Stimulated activated CD8-positive, alpha-beta memory T cell treated with anti-CD3 and anti-CD28 coated beads, Interleukin-2, amount 100 ng/mL, for 1 hour (primary cell): ENCODE data around the gene CCDC38.

ENCODE experiments used
- DNase-seq, 2 donors: peaks; one replicate each; pipeline ENCODE4 v3.0.0-alpha.2; 2020; ENCODE audit warnings: low read depth in 2 of 2

Gene CCDC38

DNA sequence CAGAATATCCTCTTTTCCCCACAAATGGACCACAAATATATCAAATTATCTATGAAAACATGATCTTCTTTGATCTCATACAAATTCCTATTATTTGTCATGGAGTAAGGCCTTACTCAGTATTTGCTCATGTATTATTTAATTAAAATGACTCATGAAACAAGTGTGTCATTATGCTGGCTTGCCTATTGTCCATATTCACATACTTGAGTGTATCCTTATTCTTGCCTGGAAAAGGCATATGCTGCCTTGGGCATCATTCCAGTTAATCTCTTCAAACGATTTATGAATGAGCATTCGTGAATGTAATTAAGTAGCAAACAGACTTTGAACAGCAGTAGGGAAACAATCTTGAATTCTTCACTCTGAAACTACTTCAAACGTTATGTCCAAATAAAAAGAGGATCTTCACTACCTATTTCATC lies 106.2 kb downstream of the CCDC38 start:
- DNase-seq: no peak

DNA sequence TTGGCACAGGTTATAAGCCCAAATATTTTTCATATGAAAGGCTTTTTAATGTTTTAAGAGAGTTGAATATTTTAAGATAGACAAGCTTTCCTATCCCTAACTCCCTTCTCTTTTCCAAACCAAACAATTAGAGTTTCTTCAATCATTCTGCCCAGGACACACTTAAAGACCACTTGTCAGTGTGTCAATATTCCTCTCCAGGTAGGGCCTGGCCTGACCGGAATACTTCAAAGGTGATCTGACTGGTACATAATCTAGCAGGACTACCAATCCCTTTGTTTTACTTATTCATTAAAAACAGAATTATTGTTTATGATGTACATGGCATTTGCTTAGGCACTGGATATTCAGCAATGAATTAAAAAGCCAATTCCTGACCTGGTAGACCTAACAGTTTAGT lies 107.8 kb downstream of the CCDC38 start:
- DNase-seq: no peak

DNA sequence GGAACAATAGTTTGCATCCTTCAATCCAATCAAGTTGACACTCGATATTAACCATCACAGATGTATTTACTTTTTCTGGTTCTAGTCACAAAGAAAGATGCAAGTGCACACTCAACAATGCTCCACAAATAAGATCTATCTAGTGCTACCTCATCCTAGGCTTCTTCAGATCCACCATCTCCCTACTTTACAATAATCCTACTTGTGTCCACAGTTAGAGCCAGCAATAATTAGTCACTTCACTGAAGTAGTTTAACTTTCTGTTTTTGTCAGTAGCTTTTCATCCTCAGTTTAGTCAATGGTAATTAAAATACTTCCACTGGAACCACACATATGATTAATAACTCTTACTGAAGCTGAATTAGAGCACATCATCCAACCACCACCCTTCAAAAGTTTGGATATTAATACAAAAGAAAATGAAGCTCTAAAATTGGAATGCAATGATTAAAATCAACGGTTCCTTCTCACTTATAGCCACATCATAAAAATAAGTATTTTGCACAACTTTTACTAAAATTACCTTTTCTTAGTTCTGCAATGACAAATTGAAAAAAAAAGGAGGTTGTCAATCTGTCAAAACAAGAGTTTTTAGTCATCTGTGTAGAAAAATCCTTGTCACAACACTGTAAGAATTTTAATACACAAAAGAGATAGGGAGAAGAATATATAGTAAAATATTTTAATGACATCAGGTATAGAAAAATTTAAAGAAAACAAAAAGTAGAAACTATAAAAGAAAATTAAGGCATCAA lies 111.9 kb downstream of the CCDC38 start:
- DNase-seq: no peak

DNA sequence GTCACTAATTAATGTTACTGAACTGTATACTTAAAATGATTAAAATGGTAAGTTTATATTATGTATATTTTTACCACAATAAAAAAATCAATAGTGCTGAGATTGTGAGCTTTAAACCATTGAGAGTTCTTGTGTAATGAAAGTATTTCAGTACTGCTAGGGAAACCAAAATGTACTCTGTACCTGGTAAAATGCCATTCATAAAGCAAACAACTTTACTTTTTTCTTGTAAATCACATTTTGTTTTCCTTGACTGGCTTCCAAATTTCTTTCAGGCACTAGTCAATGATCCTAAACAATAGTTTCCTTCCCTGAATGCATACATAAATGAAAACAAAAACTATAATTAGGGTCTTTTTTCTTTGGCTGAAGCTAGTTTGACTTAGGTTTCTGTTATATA lies 113.0 kb downstream of the CCDC38 start:
- no peak for DNase-seq

DNA sequence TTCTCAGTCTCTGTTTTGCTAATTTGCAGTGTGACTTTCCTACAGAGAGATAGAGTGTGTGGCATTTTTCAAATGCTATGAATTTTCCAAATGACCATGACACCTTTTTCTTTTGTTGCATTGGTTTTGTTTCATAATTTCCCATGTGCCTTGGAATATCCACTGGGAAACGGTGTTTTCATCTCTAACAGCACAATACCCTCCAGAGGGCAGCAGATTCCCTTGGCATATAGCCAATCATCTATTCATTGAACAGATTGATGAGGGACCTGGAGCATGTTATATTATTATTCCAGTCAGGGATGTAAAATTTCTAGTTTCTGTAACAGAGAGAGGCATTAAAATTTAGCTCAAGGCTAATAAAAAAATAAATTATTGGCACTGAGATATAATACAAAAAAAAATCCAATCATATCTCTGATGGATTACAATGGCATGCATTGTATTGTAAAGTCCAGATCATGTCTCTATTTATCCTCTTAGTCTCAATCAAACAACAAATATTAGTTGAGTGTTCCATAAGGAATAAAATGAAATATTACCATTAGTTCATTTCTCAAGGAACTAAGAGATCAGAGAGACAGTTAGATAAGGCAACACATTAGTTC lies 122.2 kb downstream of the CCDC38 start:
- no peak for DNase-seq
